ENCODE data around the gene AADAT.
"Not testable (repeated sequence)": the region's sequence is repeated elsewhere in the genome, so short reads cannot be mapped to it uniquely, and the experiment has no call there.

AADAT gene

DNA sequence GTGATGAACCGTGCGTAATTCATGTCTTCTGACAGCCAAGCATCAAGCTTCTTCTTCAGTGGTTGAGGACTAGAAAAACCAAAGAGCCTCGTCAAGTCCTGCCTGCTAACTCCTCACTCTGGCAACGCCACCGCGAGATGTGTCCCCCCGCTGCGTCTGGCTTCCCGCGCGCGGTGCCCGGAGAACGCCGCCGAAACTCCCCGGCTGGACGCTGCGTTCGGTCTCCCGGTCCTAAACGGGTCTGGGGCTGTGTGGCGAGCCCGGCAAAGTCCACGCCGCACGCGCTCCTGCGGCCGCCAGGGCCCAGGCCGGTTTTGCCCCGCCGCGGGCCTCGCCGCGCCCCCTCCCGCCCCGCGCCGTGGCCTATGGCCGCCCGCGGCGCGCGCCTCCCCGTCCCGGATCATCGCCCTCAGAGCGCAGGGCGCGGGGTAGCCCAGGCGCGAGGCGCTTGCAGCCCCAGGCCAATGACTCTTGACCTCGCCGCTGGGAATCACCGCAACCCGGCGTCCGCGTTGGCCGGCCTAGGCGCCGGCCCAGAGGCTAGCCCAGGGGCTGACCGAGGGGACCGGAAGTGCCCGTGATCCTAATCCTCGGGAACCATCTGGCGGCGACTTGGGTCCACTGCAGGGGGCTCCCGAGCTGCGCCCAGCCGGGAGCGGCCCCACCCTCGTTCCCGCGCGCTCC lies at the start of gene AADAT:
Gene AADAT, minus strand, starts transcription at position 289 of the 684 bp plus-strand sequence. Its CDS starts 266 bp downstream, at position 23.
- in situ Hi-C loops (cut with MboI; ENCODE audit: low sequenced_read_pairs), result no loop called here

DNA sequence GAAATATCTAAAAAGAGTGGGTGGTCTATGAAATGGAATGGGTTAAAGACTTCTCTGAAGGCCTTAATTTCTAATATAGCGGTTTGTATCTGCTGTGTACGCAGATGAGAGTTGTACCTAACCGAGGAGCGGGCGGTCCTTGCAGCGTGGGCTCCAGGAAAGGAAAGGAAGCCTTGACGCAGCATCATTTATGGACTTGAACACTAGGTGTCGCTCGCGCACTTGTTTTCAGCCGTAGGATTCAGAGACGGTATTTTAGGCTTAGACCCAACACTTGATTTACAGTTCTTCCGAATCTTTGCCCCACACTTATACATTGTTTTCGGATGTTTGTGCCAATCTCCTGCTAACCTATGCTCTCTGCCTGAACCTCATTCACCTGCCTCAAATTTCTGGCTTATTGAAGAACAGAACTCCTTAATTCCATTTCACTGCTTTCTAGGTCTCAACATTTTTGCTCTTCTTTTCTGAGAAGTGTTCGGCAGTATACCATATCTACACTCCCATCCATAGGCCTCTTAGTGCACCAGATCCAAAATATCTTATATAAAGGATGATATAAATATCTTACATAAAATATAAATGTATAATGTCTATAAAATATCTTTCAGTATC lies 48.9 kb upstream of the AADAT start:
- in situ Hi-C loops (cut with MboI; ENCODE audit: low sequenced_read_pairs), result no loop called here

DNA sequence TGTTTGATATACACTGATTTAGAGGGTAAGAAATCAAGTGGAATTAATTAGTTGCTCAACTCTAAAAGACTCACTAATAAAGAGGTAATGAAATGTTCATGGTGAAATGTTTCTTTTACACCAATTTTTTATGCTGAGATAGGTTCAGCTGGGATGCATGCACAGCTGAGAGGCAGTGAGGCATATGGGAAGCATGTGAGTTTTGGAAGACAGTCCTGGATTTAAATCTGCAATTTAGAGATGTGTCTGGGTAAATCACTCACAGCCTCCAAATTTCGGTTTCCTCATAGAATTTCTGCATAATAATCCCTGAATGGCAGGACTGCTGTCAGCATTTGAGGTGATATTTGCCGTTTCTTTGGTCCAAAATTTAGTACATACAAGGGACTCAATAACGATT lies 48.2 kb upstream of the AADAT start:
- in situ Hi-C loops (cut with MboI; ENCODE audit: low sequenced_read_pairs), result no loop called here

DNA sequence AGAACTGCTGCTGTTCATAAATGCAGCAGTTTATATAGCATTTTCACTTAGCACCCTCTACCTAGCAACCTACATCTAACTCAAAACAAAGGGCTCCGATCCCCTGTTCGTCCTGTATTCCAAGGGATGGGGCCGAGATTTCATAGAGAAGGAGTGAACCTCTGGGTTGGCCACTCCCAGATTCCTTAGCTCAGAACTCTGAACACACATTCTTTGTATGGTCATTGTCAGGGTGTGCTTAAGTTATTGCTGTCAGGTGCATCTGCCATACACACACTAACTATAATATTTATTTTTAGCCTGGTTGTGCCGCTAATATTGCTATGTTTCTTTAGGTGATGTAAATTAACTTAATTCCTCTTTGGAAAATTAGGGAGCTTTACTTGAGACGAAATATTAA lies 47.7 kb upstream of the AADAT start:
- in situ Hi-C loops (cut with MboI; ENCODE audit: low sequenced_read_pairs), result no loop called here

DNA sequence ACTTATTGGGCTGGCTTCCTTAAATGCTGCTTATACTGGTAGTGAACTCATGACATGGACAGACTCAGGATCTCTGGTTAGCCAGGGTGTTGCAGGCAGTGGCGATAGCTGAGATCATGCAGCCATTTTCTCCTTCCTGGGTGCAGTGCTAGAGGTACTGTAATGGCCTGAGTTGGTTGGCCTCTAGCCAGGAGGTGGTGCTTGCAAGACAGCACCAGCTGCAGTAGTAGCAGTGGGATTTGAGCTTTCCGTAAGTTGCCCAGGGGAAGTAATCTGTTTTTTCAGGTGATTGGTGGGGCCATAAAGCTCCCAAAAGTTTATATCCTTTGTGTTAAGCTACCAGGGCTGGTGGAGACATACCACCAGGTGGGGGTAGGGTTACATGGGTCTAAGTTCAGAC lies 45.1 kb upstream of the AADAT start:
- in situ Hi-C loops (cut with MboI; ENCODE audit: low sequenced_read_pairs), result no loop called here

DNA sequence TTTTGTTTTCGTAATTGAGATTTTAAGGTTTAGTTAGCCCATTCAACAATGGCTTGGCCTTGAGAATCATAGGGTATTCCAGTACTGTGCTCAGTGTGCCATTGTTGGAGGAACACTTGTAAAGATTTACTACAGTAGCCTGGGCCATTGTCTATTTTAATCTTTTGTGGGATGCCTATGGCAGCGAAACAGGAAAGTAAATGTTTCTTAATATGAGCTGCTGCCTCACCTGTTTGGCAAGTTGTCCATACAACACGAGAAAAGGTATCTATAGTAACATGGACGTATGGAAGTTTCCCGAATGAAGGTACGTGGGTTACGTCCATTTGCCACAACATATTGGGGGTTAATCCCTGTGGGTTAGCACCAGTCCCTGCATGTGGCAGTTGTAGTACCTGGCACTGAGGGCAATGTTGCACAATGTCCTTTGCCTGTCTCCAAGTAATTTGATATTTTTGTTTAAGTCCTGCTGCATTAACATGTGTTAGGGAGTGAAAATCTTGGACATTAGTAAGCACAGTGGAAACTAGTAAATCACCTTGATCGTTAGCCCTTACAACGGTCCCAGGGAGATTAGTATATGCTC lies 38.6 kb upstream of the AADAT start:
- in situ Hi-C loops (cut with MboI; ENCODE audit: low sequenced_read_pairs), result no loop called here

DNA sequence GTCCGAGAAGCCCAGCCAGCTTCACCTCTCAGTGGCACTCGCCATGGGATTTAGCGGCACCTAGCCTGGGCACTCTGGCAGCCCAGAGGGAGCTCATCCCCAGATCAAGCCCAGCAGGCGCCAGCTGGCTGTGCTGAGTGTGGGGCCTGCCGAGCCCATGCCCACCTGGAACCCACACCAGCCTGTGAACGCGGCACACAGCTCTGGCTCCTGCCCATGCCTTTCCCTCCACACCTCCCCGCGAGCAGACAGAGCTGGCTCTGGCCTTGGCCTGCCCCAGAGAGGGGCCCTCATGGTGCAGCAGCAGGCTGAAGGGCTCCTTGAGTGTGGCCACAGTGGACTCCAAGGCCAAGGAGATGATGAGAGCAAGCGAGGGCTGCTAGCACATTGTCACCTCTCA lies 38.0 kb upstream of the AADAT start:
- in situ Hi-C loops (cut with MboI; ENCODE audit: low sequenced_read_pairs), result no loop called here

DNA sequence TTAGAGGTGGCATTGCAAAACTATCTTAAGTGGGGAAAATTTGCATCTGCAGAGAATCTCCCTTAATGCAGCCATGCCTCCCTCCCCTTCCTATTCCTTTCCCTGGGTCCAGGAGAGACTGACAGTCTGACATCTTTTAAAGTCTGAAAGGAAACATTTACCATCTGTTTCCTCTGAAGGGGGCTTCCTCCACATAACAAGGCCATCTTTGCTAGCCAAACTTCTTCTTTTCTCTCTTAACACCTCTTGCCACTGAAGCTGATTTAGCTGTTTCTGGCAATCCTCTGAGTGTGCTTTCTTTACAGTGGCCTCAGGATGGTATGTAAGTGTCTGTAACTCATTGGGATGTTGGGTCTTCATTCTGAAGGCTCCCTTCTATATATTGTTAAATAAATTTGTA lies 34.6 kb upstream of the AADAT start:
- in situ Hi-C loops (cut with MboI; ENCODE audit: low sequenced_read_pairs), result no loop called here

DNA sequence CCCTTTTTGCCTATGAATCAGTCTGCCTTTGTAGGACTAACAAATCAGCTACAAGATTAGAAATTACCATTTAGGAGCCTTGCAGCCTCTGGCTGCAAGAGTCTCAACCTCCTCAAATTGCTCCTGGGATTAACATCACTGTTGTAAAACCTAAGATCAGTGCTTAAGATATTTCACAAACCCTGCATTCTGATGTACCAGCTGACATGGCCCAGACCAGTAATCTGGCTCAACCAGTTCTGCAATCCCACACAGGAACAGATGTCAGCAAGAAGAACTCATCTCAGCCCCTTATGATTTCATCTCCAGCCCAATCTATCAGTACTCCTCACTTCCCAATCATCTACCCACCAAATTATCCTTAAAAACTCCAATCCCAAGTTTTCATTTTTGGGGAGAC lies 32.5 kb upstream of the AADAT start:
- in situ Hi-C loops (cut with MboI; ENCODE audit: low sequenced_read_pairs), result no loop called here

DNA sequence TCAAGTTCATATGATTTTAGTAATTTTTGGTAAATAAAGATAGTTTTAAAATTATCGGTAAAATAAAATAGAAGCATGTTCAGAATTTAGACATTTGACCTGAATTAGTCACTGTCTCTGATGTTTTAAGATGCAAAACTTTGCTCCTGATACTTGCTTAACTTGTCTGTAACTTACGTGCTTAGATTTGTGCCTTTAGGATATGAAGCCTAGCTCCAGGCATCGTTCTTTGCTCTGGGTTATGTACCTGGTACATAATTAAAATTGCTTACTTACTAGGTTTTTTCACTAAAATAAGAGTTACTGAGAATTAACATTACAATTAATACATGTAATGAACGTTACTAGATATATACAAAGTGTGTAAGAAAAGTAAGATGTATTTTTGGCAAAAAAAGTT lies 24.9 kb upstream of the AADAT start:
- in situ Hi-C loops (cut with MboI; ENCODE audit: low sequenced_read_pairs), result no loop called here

DNA sequence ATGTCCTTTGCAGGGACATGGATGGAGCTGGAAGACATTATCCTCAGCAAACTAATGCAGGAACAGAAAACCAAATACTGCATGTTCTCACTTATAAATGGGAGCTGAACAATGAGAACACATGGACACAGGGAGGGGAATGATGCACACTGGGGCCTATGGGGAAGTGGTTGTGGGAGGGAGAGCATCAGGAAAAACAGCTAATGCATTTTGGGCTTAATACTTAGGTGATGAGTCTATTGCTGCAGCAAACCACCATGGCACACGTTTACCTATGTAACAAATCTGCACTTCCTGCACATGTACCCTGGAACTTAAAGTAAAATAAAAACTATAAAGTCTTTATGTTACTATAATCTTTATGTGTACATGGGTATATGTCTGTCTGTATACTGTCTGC lies 24.4 kb upstream of the AADAT start:
- in situ Hi-C loops (cut with MboI; ENCODE audit: low sequenced_read_pairs), result not testable (repeated sequence)

DNA sequence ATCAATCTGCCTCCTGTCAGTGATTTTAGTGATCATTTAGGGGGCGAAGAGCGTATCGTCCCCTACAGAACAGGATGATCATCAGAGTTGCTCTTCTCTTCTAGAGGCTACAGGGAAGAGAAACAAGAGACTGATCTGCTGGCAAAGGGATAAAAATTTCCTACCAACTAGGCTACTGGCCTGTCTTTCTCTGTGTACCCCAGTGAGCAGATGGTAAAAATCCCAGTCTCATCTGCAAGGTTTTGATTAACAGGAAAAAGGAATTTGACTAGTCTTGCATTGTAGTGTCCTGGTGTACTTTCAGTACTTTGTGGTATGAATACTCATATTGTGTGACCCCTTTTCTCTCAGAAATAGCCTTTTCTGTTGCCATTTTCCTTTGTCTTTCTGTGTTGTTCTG lies 21.8 kb upstream of the AADAT start:
- in situ Hi-C loops (cut with MboI; ENCODE audit: low sequenced_read_pairs), result no loop called here

DNA sequence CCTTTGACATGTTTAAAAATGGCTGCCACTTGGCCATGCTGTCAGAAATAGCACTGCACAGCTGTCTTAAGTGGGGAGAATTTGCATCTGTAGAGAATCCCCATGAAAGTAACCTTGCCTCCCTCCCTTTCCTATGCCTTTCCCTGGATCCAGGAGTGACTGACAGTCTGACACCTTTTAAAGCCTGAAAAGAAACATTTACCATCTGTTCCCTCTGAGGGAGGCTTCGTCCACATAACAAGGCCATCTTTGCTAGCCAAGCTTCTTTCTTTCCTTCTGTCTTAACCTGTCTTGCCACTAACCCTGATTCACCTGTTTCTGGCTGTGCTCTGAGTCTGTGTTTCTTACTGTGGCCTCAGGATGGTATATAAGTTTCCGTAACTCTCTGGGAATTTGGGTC lies 21.3 kb upstream of the AADAT start:
- in situ Hi-C loops (cut with MboI; ENCODE audit: low sequenced_read_pairs), result no loop called here

DNA sequence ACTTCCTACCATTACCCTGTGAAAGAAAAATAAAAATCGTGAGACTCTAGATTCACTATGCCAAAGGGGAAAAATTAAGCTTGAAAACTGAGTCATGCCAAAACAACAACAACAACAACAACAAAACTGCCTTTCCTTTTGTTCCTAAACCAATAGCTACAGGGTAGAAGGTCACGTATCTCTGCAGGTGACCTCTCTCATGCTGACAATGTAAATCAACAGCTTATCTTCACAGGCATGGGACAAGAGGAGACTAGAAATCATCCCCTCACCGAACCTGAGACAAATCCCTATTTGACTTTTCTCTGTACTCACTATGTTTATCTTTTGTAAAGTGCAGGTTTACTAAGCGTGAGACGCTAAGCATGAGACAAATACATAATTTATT lies 20.5 kb upstream of the AADAT start:
- in situ Hi-C loops (cut with MboI; ENCODE audit: low sequenced_read_pairs), result no loop called here

DNA sequence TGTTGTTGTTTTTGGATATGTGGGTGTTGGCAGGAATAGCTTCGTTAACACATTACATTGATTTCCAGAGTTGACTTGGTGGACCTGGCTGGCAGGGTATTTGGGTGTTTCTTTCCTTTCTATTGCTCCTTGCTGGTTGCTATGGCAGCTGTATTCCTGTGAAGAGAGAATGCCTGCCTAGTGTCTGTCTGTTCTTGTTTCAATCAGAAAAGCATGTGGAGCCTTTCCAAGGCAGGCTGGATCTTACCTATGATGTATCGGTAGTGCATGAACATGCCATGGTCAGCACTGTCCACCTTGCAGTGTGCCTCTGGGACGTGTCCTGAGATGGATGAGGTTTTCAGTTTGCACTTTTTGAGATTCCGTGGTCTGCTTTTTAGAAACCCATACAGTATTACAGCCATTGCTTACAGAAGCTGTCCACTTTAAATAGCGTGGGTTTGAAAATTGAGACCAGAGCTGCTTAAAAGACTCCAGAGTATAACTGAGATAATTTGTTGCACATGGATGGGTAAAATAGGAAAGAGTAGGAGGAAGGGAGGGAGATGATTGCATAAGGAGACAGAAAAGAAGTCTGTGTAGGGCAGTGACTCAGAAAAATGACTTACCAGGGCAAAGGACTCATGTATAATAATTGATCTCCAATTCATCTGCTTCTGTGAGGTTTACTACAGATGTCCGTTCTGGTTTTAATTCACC lies 20.0 kb upstream of the AADAT start:
- in situ Hi-C loops (cut with MboI; ENCODE audit: low sequenced_read_pairs), result no loop called here

DNA sequence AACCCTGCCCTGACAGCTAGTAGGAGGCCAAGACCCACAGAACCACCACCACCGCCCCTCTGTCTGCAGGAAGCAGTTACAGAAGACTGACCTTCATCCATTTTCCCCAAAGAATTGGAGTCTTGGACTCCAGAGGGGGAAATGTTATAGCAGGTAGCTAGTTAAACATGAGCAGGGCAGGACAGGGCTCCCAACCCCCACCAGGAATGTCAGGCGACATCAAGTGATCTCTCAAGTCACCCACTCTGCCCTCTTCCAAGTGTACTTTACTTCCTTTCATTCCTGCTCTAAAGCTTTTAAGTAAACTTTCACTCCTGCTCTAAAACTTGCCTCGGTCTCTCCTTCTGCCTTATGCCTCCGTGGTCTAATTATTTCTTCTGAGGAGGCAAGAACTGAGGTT lies 17.1 kb upstream of the AADAT start:
- in situ Hi-C loops (cut with MboI; ENCODE audit: low sequenced_read_pairs), result no loop called here

DNA sequence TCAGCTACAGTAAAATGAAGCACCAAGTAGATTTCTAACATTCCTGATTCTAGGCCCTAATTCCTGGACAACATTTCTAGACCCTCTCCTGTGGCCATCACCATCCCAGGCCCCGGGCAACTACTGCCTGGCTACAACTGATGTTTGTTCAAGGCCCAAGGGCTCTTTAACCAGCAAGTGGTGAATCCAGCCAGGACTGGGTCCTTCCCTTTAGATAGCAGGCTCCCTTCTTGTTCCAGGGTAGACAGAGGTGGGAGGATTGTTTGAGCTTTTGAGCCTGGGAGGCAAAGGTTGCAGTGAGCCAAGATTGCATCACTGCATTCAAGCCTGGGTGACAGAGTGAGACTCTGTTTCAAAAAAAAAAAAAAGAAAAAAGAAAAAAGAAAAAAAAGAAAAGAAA lies 12.7 kb upstream of the AADAT start:
- in situ Hi-C loops (cut with MboI; ENCODE audit: low sequenced_read_pairs), result no loop called here

DNA sequence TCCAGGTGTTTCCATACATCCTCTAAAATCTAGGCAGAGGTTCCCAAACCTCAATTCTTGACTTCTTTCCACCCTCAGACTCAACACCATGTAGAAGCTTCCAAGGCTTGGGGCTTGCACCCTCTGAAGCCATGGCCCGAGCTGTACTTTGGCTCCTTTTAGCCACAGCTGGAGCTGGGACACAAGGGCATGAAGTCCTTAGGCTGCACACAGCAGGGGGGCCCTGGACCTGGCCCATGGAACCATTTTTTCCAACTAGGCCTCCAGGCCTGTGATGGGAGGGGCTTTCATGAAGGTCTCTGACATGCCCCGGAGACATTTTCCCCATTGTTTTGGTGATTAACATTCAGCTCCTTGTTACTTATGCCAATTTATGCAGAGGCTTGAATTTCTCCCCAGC lies 8.4 kb upstream of the AADAT start:
- in situ Hi-C loops (cut with MboI; ENCODE audit: low sequenced_read_pairs), result not testable (repeated sequence)

DNA sequence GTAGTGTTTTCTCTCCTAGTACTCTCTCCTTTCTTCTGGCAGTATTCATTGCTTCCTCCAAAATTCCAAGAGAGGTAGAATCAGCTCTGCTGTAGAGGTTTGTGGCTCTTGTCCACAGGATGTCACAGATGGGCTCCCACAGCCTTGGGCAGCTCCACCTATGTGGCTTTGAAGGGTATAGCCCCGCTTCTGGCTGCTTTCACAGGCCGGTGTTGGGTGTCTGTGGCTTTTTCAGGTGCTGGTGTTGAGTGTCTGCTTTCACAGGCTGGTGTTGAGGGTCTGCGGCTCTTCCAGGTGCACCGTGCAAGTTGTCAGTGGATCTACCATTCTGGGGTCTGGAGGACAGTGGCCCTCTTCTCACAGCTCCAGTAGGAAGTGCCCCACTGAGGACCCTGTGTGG lies 7.9 kb upstream of the AADAT start:
- in situ Hi-C loops (cut with MboI; ENCODE audit: low sequenced_read_pairs), result no loop called here

DNA sequence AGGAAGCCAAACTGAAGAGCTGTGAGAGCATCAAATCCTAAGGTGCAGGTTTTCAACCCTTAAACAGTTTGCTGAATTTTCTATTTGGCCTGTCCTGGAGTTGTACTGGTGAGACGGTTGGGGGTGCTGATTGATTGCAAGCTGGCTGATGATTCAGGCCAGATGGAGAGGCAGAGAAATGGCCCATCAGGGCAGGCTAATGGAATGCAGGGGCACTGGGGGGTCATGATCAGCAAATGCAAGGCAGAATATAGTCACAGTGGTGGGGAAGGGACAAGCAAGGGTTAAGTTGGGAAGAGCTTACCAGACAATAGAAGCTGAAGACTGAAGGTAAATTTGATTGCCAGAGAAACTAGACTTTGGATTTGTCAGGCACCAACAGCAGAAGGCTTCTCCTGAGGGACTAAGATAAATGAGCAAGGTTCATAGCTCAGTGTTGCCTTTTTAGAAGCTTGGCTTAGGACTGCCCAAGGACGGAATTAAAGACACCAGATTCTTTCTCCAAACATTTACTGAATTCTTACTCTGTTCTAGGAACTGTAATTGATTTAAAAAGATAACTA lies 4.3 kb upstream of the AADAT start:
- in situ Hi-C loops (cut with MboI; ENCODE audit: low sequenced_read_pairs), result no loop called here

DNA sequence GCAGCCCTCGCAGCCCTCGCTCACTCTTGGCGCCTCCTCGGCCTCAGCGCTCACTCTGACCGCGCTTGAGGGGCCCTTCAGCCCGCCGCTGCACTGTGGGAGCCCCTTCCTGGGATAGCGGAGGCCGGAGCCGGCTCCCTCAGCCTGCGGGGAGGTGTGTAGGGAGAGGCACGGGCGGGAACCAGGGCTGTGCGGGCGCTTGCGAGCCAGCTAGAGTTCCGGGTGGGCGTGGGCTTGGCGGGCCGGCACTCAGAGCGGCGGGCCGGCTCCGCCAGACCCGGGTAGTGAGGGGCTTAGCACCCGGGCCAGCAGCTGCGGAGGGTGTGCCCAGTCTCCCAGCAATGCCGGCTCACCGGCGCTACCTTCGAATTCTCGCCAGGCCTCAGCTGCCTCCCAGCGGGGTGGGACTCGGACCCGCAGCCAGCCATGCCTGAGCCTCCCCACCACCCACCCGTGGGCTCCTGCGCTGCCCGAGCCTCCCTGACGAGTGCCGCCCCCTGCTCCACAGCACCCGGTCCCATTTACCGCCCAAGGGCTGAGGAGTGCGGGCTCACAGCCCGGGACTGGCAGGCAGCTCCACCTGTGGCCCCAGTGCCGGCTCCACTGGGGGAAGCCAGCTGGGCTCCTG lies 1.4 kb upstream of the AADAT start:
- in situ Hi-C loops (cut with MboI; ENCODE audit: low sequenced_read_pairs), result no loop called here
